A673 (cell line): ENCODE measurements around the gene CFLAR.

Source experiments
- CTCF ChIP-seq: fragments of 300-800, 200-600 bp; sonication (generic); conservative IDR thresholded peaks from 2 replicates; pipeline ENCODE4 v1.5.1; 2017; ENCODE audit warnings: low read depth, mild to moderate bottlenecking, antibody characterized with exemption, low read length, moderate library complexity, mixed read lengths
- EZH2 ChIP-seq: fragments of 200-600 bp; sonication (generic); IDR thresholded peaks from 2 replicates; pipeline ENCODE4 v1.6.1; 2017; ENCODE audit warnings: borderline replicate concordance, low read depth, mild to moderate bottlenecking, mixed read lengths, antibody characterized with exemption, low read length; ENCODE audit not compliant: poor library complexity, severe bottlenecking

- TF ChIP-seq CTCF, result no peak
- TF ChIP-seq EZH2, result no peak
Observed at GRCh38 chr2:201208563-201209252, 92.7 kb downstream of the CFLAR start.
